Fibroblast of skin of left quadriceps (primary cell): ENCODE results near the gene ANGPTL4.
"Not testable (repeated sequence)": the region's sequence is repeated elsewhere in the genome, so short reads cannot be mapped to it uniquely, and the experiment has no call there.

Source experiments
- DNase-seq, 2 experiments: peaks; one replicate each; pipeline ENCODE4 v3.0.0-alpha.2; 2013; ENCODE audit warnings: low read depth in 2 of 2

ANGPTL4 gene

GRCh38 chr19:8389891-8390616 lies 26.1 kb downstream of the ANGPTL4 start, which contains the start of gene RAB11B:
Gene RAB11B (plus strand): TSS chr19:8390360. CDS start chr19:8390417, 57 bp downstream.
- peak; percentile 100 for DNase-seq

DNA sequence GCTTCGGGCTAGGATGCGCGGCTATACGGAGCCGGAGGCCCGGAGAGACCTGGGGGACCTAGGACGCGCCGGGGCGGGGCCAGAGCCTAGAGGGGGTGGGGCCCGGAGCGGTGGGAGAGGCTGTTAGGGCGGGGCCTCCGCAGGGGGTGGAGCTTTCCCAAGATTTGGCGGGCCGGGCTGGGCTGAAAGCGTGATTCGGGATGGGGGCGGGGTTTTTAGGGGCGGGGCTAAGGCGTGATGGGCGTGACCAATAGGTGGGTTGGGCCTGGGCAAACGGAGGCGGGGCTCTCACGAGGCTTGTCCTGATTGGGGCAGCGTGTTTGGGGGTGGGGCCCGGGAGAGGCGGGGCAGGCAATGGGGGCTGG lies 26.6 kb downstream of the ANGPTL4 start:
- DNase-seq, result peak; percentile 79 to 81

DNA sequence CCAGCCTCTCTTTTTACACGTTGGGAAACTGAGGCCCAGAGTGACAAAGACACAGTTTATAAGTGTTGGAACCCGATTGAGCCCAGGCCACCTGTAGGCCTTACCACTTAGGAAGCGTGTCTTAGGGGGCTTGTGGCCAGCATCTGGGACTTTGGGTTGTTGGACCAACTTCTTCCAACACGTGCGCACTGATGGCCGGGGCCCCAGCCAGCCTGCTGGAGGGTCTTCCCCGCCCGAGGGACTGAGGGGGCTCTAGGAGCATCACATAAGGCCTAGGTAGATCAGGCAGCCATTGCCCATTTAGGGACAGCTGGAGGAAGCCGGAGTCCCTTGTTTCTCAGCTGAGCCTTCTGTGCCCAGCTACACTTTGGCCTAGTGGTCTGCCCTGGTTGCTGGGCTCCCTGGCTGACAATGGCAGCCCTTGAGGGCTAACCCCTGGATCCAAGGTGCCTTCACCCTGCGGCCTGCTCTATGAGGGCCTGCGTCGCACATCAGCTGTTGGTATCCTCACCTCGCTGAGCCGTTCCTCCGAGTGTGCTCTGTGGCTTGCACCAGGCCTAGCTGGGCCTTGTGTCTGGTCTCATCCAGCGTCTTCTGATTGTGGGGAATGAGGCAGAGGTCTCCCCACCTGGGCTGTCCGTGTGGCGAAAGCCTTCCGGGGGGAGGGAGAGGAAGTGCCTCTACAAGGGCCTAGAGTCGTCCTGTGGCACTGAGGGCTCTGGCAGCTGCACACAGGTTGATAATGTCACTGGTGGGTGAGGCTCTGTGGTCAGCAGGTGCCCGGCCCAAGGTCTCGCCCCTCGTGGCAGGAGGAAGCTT lies 27.5 kb downstream of the ANGPTL4 start:
- no peak for DNase-seq

- DNase-seq, result no peak
These were observed 28.1 kb downstream of the ANGPTL4 start for GRCh38 chr19:8392017-8392591.

DNA sequence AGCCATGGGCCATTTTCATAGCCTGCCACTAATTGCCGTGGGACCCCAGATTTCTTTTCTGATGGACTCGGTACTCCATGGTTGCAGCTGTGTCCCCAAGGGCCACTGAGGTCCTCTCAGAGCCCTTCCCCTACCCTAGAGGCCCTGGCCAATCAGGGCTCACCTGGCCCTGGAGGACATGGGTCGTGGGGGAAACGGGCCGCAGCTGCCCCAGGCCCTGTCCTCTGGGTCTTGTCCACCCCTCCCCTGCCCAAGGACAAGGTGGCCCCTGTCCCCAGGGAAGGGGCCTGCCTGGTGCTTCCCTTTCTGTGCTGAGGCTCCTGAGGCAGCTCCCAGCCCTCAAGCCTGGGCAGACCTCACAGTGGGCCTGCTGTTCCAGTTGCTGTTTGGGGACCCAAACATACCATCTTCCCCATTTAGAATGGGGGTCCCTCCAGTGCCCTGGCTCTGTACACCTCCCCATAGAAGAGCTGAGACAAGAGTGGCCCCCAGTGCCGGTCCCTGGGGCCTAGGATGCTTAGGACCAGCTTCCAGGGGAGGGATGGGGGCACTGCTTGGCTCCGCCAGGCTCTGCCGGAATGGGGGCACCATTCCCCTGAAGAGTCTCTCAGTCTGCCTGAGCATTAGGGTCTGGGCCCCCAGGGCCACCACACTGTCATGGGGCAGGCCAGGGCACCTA lies 29.4 kb downstream of the ANGPTL4 start:
- no peak for DNase-seq

- DNase-seq, result no peak
These were observed 29.9 kb downstream of the ANGPTL4 start for GRCh38 chr19:8393871-8394250.

GRCh38 chr19:8395621-8396082 lies 31.7 kb downstream of the ANGPTL4 start:
- DNase-seq, result no peak

GRCh38 chr19:8396185-8396562 lies 32.2 kb downstream of the ANGPTL4 start:
- no peak for DNase-seq

DNA sequence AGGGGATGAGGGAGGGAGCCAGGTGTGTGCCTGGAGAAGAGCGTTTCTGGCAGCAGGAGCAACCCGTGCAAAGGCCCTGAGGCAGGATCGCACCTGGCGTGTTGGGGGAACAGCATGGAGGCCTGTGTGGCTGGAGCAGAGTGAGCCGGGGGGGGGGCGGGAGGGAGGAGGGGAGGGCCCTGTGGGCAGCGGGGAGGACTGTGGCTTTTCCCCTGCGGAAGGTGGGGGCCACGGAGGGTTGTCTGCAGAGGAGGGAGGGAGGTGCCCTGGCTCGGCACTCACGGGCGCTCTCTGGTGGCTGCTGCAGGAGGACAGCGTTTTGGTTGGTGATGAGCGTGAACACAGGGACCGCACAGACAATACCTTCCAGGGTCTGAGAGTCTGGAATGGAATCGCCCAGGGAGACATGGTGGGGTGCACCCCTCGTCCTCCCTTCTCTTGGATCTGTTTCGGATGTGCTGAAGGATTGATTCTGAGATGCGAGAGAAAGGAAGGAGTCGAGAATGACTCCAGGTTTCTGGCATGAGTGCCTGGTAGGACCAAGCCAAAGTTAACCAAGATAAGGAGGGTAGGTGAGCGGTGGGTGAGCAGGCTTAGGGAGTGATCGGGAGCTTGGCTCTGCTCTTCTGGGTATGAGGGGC lies 32.7 kb downstream of the ANGPTL4 start:
- peak in 1 of 2 experiments; percentile 7 for DNase-seq

GRCh38 chr19:8397271-8397670 lies 33.3 kb downstream of the ANGPTL4 start:
- no peak for DNase-seq

GRCh38 chr19:8397746-8398310 lies 33.9 kb downstream of the ANGPTL4 start:
- no peak for DNase-seq

DNA sequence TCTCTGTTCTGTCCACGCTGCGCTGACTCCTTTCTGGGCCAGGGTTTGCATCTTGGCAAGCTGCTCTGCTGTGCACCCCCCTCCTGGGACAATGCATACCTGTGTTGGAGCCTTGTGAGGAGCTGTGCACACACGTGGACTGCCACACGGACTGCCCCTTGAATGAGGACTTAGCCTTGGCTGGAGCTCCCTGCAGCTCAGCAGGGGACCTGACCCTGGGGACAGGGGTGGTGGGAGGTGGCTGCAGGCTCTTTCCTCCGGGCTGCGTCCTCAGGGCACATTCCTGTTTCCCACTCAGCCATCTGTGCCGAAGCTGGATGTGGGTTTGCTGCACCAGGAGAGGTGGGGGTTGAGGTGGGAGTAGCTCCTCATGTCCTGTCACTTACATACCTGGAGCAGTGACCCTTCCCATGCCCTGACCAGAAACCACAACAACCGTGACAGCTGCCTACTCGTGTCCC lies 34.4 kb downstream of the ANGPTL4 start:
- DNase-seq, result no peak

DNA sequence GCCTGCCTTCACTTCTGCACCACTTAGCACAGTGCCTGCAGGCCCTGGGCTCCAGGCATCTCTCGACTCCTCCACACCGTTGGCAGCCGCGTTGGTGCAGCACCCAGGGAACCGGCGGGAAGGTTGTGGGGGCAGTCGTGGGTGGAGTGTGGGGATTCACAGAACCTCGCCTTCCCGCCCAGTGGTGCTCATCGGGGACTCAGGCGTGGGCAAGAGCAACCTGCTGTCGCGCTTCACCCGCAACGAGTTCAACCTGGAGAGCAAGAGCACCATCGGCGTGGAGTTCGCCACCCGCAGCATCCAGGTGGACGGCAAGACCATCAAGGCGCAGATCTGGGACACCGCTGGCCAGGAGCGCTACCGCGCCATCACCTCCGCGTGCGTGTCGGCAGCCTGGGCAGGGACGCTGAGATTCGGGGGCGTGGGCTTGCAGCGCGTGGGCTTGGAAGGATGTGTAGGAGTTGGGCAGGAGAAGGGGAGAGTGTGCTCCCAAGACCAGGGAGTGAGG lies 35.8 kb downstream of the ANGPTL4 start:
- DNase-seq, result no peak

GRCh38 chr19:8401981-8402411 lies 38.0 kb downstream of the ANGPTL4 start:
- no peak for DNase-seq

DNA sequence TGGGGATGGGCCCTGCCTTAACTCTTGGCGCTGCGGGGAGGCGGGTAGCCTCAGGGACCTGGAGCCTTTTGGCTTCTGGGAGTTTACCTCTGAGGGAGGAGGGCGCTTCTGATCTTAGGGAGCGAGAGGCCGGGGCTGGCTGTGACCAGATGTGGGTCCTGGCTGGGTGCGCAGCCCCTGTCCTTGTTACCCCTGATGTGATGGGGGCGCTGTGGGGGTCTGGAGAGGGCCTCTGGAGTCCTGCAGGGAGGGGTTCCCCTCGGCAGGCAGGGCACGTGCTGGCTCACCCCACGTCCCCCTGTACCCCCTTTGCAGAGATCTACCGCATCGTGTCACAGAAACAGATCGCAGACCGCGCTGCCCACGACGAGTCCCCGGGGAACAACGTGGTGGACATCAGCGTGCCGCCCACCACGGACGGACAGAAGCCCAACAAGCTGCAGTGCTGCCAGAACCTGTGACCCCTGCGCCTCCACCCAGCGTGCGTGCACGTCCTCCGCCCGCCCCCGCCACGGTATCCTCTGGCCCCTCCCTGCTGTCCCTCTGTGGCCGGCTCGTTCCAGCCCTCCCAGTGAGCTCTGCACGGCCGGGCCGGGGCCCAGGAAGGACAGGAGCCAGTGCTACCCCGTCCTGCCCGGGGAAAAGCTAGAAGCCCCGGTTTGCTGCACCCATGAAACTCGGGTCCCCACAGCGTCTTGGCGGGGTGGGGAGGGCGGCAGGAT lies 39.3 kb downstream of the ANGPTL4 start:
- no peak for DNase-seq

GRCh38 chr19:8403820-8404109 lies 39.8 kb downstream of the ANGPTL4 start:
- no peak for DNase-seq

GRCh38 chr19:8404391-8405151 lies 40.6 kb downstream of the ANGPTL4 start:
- DNase-seq, result no peak

GRCh38 chr19:8410718-8411117 lies 46.8 kb downstream of the ANGPTL4 start:
- DNase-seq, result not testable (repeated sequence)

DNA sequence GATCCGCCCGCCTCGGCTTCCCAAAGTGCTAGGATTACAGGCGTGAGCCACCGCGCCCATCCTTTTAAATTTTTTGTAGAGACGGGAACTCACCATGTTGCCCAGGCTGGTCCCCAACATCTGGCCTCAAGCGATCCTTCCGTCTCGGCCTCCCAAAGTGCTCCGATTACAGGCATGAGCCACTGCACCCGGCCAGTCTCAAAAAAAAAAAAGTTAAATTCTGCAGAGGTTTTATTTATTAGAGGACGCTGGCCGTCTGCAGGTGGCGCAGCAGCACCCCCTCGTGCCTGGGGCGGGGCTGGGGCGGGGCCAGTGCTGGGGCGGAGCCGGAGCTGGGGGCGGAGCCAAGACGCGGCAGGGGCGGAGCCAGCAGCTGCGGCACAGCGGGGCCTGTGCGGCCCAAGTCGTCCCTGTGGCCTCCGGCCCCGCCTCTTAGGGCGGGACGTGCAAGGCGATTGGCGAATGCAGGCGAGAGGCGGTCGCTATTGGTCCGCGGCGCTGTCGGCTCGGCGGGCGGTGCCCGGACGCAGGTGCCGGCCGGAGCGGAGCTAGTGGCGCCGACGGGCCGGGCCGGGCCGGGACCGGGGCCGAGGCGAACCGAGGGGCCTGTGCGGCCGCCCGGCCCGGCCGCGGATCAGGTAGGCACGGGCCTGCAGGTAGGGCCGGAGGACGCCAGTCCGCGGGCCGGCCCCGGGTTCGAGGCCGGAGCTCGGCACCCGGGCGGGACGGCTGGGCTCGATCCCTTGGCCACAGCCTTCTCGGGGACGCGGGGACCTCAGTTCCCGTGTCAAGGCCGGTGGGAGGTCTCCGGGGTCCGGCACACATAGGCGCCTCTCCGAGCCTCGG lies 49.1 kb downstream of the ANGPTL4 start, which contains the start of gene MARCHF2:
TSS of gene MARCHF2 (plus strand) at position 523 of the 846 bp plus-strand sequence. CDS start 8,536 bp downstream, outside the sequence.
- DNase-seq, result peak; percentile 90 to 91
